Renal pelvis (tissue), 12 donors: ENCODE data around the gene MLEC. TPM values are rescaled to one million over a fixed set of nuclear protein-coding genes. Genes with fewer than 3 reads are reported as not detected.
A peak's percentile ranks its signal among the peaks of the same experiment; 100 is the strongest.

Experiments
- DNase-seq: peaks from one replicate; pipeline ENCODE4 v3.0.0-alpha.2; 2013
- long read RNA-seq, 16 experiments: transcript quantifications; one replicate each; lab custom pipeline, GENCODE V29; 2026
- polyA plus RNA-seq, 3 donors: library from polyadenylated mRNA; unstranded; fragments of 120-200 nt; gene quantifications; one replicate each; pipeline ENCODE4 v1.2.1, GENCODE V29; 2013; ENCODE audit not compliant: insufficient read length in 3 of 3

The MLEC gene, protein sequence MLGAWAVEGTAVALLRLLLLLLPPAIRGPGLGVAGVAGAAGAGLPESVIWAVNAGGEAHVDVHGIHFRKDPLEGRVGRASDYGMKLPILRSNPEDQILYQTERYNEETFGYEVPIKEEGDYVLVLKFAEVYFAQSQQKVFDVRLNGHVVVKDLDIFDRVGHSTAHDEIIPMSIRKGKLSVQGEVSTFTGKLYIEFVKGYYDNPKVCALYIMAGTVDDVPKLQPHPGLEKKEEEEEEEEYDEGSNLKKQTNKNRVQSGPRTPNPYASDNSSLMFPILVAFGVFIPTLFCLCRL
- polyA plus RNA-seq = 100 to 1,000 TPM; 142 to 207 (median 176) TPM
- long read RNA-seq, donor 1, full-length matches to known transcripts = 53 of 65 reads
- long read RNA-seq, donor 1, partial matches to known transcripts = 12 of 65 reads
- long read RNA-seq, donor 1, other reads (novel, unspliced or antisense) = 0 of 65 reads
- long read RNA-seq, donor 2, full-length matches to known transcripts = 53 of 71 reads
- long read RNA-seq, donor 2, partial matches to known transcripts = 18 of 71 reads
- long read RNA-seq, donor 2, other reads (novel, unspliced or antisense) = 0 of 71 reads
- long read RNA-seq, donor 3, full-length matches to known transcripts = 52 of 94 reads
- long read RNA-seq, donor 3, partial matches to known transcripts = 42 of 94 reads
- long read RNA-seq, donor 3, other reads (novel, unspliced or antisense) = 0 of 94 reads
- long read RNA-seq, donor 4, full-length matches to known transcripts = 34 of 47 reads
- long read RNA-seq, donor 4, partial matches to known transcripts = 13 of 47 reads
- long read RNA-seq, donor 4, other reads (novel, unspliced or antisense) = 0 of 47 reads
- long read RNA-seq, donor 5, full-length matches to known transcripts = 23 of 32 reads
- long read RNA-seq, donor 5, partial matches to known transcripts = 9 of 32 reads
- long read RNA-seq, donor 5, other reads (novel, unspliced or antisense) = 0 of 32 reads
- long read RNA-seq, donor 6, full-length matches to known transcripts = 97 of 104 reads
- long read RNA-seq, donor 6, partial matches to known transcripts = 7 of 104 reads
- long read RNA-seq, donor 6, other reads (novel, unspliced or antisense) = 0 of 104 reads
- long read RNA-seq, donor 7, full-length matches to known transcripts = 58 of 99 reads
- long read RNA-seq, donor 7, partial matches to known transcripts = 41 of 99 reads
- long read RNA-seq, donor 7, other reads (novel, unspliced or antisense) = 0 of 99 reads
- long read RNA-seq, donor 8, full-length matches to known transcripts = 31 of 42 reads
- long read RNA-seq, donor 8, partial matches to known transcripts = 11 of 42 reads
- long read RNA-seq, donor 8, other reads (novel, unspliced or antisense) = 0 of 42 reads
- long read RNA-seq, donor 9, full-length matches to known transcripts = 51 of 129 reads
- long read RNA-seq, donor 9, partial matches to known transcripts = 78 of 129 reads
- long read RNA-seq, donor 9, other reads (novel, unspliced or antisense) = 0 of 129 reads
- long read RNA-seq, donor 10, full-length matches to known transcripts = 63 of 140 reads
- long read RNA-seq, donor 10, partial matches to known transcripts = 77 of 140 reads
- long read RNA-seq, donor 10, other reads (novel, unspliced or antisense) = 0 of 140 reads
- long read RNA-seq, donor 11, full-length matches to known transcripts = 45 of 62 reads
- long read RNA-seq, donor 11, partial matches to known transcripts = 17 of 62 reads
- long read RNA-seq, donor 11, other reads (novel, unspliced or antisense) = 0 of 62 reads
- long read RNA-seq, donor 12, full-length matches to known transcripts = 76 of 110 reads
- long read RNA-seq, donor 12, partial matches to known transcripts = 34 of 110 reads
- long read RNA-seq, donor 12, other reads (novel, unspliced or antisense) = 0 of 110 reads
- long read RNA-seq, donor 13, full-length matches to known transcripts = 30 of 127 reads
- long read RNA-seq, donor 13, partial matches to known transcripts = 97 of 127 reads
- long read RNA-seq, donor 13, other reads (novel, unspliced or antisense) = 0 of 127 reads
- long read RNA-seq, donor 14 = 0 reads
- long read RNA-seq, donor 15, full-length matches to known transcripts = 75 of 122 reads
- long read RNA-seq, donor 15, partial matches to known transcripts = 47 of 122 reads
- long read RNA-seq, donor 15, other reads (novel, unspliced or antisense) = 0 of 122 reads
- long read RNA-seq, donor 16, full-length matches to known transcripts = 38 of 77 reads
- long read RNA-seq, donor 16, partial matches to known transcripts = 39 of 77 reads
- long read RNA-seq, donor 16, other reads (novel, unspliced or antisense) = 0 of 77 reads

- peak; percentile 97 for DNase-seq
Observed at GRCh38 chr12:120686690-120687577, at the start of gene MLEC. Gene MLEC, plus strand, starts transcription at chr12:120687149. Its CDS starts 148 bp downstream, at chr12:120687297.

GRCh38 chr12:120639771-120640721, 46.9 kb upstream of the MLEC start, which contains the start of gene CABP1:
Gene CABP1, plus strand, starts transcription at chr12:120640626. Its CDS starts 60 bp downstream, at chr12:120640686.
- DNase-seq = peak; percentile 31

GRCh38 chr12:120640861-120641833, 45.8 kb upstream of the MLEC start:
- DNase-seq = peak; percentile 79

DNA sequence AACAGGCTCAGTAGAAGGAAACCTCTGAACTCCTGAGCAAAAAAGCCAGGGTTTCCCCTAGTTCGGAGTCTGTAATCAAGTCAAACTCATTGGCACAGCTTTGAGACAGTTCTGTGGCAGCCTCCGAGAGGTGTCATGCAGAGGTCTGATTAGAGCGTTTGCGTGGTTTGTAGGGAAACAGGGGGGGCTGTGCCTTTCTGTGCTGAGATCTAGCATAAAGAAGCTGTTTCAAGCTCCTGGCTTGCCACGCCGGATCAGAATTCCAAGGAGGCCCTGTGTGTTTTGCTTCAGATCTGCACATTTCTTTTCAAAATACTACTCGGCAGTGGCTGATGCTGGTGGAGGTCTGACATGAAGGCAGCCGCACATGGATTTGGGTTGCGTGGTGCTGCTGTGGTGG, 44.8 kb upstream of the MLEC start:
- no peak for DNase-seq

GRCh38 chr12:120642826-120643225, 44.1 kb upstream of the MLEC start:
- DNase-seq = no peak

DNA sequence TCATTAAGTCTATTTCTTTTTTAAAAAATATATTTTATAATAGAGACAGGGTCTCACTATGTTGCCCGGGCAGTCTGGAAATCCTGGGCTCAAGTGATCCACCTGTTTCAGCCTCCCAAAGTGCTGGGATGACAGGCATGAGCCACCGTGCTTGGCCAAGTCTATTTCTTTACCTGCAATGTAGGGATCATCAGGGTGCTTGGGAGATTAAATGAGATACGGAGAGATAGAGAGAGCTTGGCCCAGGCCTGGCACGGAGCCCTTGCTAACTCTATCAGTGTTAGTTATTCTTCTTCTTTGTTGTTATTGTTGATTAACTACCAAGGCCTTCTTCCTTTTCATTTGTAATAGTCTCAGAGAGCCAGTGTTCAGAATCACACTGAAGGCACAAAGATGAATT, 43.4 kb upstream of the MLEC start:
- no peak for DNase-seq

GRCh38 chr12:120646044-120646443, 40.9 kb upstream of the MLEC start:
- no peak for DNase-seq

DNA sequence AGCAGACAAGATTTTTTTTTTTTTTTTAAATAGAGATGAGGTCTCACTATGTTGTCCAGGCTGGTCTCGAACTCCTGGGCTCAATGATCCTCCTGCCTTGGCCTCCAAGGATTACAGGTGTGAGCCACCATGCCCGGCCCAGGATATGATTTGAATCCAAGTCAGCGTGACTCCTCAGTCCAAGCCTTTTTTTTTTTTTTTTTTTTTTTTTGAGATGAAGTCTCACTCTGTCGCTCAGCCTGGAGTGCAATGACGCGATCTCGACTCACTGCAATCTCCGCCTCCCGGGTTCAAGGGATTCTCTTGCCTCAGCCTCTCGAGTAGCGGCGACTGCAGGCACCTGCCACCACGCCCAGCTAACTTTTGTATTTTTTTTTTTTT, 39.6 kb upstream of the MLEC start:
- no peak for DNase-seq

DNA sequence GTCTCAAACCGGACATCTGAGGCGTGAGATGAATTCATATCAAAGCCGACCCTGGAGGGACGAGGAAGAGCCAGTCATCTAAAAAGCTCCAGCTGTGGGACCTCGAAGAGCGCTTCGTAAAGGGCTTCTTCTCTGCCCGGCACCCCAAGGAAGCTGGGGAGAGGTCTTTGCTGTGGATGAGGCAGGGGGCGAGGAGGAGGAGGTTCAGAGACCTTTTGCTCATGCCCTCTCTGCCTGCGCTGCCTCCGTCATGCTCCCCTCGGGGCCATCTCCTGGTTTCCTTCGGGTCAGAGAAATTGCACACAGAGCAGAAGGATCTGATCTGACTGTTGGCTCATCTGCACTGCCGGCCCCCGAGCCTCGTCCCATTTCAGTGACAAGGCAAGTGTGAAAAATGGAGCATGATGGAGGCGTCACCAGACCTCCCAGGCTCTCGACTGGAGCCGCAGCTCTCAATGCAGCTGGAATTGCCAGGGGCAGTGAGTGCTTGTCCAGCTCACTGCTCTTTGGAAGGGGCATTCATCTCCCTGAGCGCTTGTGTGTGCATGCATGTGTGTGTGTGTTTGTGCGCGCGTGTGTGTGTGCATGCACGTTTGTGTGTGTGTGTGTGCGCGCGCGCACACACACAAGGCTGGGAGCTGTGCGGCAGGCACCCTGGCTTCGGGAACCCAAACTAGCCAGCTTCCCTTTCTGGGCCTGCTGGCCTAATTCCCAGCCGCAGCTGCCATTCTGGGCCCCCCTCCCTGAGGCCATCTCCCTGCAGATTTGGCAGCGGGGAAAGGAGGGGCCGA, 37.3 kb upstream of the MLEC start:
- DNase-seq = no peak

- no peak for DNase-seq
Observed at GRCh38 chr12:120650233-120650690, 36.7 kb upstream of the MLEC start.

GRCh38 chr12:120651821-120652220, 35.1 kb upstream of the MLEC start:
- no peak for DNase-seq

DNA sequence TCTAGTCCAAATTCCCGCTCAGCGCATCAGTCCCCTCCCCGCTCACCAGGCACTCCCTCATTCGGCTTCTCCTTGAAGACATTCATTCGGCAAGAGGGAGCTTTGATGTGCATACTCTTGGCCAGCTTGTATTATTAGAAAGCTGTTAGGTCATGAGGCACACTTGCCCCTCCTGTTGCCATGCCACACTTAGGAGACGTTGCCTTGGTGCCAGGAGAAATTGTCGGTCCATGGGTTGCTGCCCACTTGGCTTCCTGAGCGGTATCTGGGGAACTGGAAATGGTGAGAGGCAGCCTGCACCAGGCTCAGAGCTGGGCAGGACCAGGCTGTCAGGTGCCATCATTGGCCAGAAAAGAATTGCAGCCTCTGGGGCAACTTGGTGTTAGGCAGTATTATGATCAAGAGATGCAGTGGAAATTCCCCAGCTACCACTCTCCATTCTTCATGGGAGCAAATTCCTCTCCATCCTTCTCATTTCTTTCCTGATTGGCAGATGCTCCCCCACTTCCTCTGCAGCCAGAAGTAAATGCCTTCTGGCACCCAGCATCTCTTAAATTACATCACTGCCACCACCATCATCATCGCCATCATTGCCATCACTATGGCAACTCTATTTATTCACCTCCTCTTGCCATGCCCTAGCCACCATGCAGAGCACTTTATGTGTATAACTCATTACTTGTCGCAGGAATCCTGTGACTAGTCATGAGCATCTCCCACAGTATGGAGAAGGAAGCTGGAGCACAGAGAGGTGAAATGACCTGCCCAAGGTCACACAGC, 34.1 kb upstream of the MLEC start:
- no peak for DNase-seq

DNA sequence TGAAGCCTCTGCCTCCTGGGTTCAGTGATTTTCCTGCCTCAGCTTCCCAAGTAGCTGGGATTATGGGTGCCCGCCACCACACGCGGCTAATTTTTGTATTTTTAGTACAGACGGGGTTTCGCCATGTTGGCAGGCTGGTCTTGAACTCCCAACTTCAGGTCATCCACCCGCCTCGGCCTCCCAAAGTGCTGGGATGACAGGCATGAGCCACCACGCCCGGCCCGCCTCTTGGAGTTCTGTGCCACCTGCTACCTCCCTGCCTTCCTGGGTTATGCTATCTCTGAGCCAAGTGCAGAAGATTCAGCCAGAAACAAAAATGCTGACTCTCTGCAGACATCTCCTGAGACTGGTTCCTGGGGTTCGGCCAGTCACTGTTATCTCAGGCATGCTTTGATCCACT, 33.3 kb upstream of the MLEC start:
- no peak for DNase-seq

DNA sequence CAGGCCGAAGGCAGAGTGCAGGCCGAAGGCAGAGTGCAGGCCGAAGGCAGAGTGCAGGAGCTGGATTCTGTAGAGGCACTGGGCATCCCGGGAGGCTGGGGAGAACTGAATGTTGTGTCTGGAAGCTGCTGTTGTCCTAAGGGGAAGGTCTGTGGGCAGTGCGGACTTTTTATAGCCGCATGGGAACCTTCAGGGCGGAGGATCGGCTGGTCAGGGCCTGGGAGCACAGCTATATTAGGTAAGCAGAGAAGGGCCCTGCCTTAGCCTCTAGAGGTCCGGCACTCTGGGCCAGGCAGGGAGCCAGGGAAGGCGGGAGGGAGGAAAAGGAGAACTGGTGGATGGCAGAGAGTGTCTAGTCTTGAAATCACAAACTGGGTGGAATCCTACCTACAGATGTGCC, 32.3 kb upstream of the MLEC start:
- DNase-seq = no peak
